GM12874 (cell line): ENCODE measurements around the gene BASP1.

Source experiments
- CTCF ChIP-seq: IDR thresholded peaks from 2 replicates; pipeline ENCODE4 v1.5.1; 2011; ENCODE audit warnings: low read depth, mild to moderate bottlenecking, control low read depth, low read length, moderate library complexity; ENCODE audit not compliant: insufficient read depth

Gene BASP1

GRCh38 chr5:17180864-17181723 lies 36.3 kb upstream of the BASP1 start:
- TF ChIP-seq CTCF: no peak

- TF ChIP-seq CTCF: no peak
Measured at GRCh38 chr5:17182494-17182893, 34.9 kb upstream of the BASP1 start.

GRCh38 chr5:17182981-17183380 lies 34.5 kb upstream of the BASP1 start:
- no peak for TF ChIP-seq CTCF

GRCh38 chr5:17183831-17184230 lies 33.6 kb upstream of the BASP1 start:
- no peak for TF ChIP-seq CTCF

GRCh38 chr5:17184588-17184987 lies 32.8 kb upstream of the BASP1 start:
- no peak for TF ChIP-seq CTCF

GRCh38 chr5:17185349-17185748 lies 32.1 kb upstream of the BASP1 start:
- TF ChIP-seq CTCF: no peak

GRCh38 chr5:17185773-17186172 lies 31.7 kb upstream of the BASP1 start:
- TF ChIP-seq CTCF: no peak

- TF ChIP-seq CTCF: no peak
Measured at GRCh38 chr5:17186256-17186655, 31.2 kb upstream of the BASP1 start.
